Stimulated activated naive CD4-positive, alpha-beta T cell (primary cell): ENCODE results near the gene B4GALNT2.

ENCODE experiments used
- DNase-seq, 6 experiments: peaks; one replicate each; lab custom pipeline; 2025; lab: John Stamatoyannopoulos, UW

Gene B4GALNT2

DNA sequence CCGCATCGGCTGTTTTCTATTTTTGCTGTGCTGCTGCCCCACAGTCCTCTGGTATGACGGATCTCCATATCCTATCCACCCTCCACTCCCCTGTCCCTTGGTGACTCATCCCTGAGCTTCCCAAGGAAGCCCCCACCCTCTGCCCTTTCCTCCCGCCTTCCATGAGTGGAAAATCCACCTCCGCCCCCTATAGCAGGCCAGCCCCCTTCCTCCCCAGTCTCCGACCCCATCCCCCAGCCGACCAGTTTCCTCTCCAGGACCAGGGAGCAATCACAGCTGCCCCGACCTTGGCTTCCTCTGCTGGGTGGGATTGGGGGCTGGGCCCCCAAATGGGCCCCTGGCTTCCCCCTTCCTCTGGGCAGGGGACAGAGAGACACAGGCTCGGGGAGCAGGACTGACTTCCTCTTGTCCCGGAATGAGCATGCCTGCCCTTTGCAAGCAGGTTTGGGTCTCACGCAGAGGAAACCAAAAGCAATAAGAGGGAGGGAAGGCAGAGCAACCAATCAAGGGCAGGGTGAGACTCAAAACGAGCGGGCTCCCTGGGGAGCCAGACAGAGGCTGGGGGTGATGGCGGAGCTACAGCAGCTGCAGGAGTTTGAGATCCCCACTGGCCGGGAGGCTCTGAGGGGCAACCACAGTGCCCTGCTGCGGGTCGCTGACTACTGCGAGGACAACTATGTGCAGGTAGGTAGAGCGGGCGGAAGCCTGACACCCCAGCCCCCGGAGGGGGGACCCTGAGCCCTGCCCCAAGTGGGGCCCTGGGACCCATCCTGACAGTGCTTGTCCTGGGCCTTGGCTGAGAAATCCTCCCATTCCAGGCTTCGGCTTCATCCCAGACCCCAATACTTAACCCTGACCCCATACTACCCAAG lies 77.8 kb downstream of the B4GALNT2 start, which contains the start of the genes ABI3 and GNGT2:
Gene ABI3, plus strand, starts transcription at position 550 of the 872 bp plus-strand sequence. Its CDS starts 18 bp downstream, at position 568.
Gene GNGT2, minus strand, starts transcription at position 417 of the 872 bp plus-strand sequence. CDS start 3,152 bp downstream, outside the sequence.
- DNase-seq = peak; percentile 34 to 68 (median 51)

DNA sequence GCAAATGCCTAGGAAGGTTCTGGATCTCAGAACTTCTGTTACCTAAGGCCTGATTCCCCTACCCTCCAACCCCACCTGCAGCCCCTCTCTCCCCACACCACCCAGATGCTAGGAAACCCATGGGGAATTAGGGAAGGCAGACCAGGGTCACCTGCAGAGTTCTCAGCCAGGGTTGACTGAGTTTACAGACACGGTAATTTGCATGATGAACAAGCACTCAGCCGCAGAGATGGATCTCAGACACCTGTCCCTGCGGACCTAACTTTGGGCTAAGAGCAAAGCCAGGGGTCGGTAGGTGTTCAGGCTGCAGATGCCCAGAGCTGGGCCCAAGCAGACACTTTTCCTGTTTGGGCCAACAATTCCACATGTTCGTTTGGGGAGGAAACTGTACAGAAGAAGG lies 80.8 kb downstream of the B4GALNT2 start:
- no peak for DNase-seq

DNA sequence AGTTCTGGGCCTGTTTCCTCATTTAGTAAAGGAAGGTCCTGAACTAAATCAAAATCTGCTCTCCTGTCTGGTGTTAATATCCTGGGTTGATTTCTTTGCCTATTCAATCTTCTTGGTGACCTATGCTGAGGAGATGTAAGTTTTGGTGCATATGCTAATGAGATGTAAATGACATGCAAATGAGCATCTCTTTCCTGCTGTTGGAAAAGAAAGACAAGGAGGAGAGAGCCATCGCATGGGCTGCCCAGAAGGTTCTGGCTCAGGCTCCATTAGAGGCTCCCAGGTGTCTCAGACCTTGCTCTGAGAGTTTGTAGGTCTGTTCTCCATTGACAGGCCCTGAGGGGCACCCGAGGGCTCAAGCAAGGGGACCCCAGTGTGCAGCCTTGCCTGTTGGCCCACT lies 81.3 kb downstream of the B4GALNT2 start:
- DNase-seq = no peak

DNA sequence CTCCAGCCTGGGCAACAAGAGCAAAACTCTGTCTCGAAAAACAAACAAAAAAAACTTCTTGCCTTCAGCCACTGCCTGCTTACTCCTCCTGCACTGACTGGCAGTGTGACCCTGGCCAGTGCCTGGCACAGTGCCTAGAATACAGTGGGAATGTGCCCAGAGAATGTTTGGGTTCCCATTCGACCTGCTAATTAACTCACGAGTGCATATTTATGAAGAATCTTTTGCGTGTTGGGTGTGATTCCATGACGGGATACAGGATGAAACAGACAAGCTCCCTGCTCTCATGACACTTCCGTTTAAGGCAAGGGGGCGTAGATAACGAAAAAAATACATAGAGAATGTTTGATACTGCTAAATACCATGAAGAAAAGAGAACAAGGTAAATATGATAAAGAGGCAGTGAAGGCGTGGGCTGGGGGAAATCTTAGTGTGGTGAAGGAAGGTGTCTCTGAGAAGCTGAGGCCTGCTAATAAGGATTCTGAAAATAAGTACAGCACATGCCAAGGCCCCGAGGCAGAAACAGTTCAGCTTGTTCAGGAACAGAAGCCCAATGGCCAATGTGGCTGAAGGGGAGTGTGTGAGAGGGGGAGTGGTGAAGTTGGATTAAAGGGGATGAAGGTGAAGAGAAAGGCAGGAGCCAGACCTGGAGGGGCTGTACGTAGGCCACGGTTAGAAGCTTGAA lies 82.2 kb downstream of the B4GALNT2 start:
- peak in 1 of 6 experiments; percentile 7 for DNase-seq

DNA sequence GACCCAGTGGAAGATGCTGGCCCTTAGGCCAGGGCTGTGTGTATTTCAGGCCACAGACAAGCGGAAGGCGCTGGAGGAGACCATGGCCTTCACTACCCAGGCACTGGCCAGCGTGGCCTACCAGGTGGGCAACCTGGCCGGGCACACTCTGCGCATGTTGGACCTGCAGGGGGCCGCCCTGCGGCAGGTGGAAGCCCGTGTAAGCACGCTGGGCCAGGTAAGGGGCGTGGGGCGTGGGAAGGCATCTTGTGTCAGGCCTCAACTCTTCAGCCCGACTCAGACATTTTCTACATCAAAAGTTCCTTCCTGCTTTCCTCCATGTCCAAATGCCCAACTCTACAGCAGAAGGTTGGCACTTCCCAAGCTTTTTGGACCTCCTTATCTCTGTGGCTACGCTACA lies 83.9 kb downstream of the B4GALNT2 start:
- no peak for DNase-seq

DNA sequence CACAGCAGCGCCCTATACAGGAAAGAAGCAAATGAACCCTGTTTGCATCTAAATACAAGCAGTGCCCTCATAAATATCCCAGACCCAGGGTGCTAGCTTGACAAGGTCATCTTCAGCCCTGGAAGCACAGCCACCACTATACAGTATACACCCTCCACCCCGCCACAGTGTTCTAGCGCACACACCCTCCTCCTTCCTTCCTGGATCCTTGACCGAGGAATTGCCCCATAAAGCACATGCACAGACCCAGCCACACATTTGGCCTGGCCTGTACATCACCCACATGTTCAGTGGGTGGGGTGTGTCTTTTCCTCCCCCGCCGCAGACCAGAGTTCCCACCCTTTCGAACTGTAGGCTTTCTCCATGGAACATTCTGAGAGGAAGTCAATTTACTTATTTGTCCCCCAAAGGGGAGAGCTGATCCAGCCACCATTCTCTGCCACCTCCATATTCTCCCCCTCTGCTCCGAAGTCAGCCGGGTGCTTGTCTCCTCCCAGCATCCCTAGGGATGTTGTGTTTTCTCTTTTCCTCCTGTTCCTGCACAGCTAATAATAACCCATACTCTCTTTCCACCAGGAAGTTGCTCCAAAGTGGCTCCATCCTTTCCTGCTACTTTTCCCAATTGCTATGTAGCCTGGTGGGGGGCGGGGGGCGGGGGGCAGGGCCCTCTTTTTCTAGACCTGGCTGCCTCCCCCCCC lies 84.5 kb downstream of the B4GALNT2 start:
- no peak for DNase-seq

DNA sequence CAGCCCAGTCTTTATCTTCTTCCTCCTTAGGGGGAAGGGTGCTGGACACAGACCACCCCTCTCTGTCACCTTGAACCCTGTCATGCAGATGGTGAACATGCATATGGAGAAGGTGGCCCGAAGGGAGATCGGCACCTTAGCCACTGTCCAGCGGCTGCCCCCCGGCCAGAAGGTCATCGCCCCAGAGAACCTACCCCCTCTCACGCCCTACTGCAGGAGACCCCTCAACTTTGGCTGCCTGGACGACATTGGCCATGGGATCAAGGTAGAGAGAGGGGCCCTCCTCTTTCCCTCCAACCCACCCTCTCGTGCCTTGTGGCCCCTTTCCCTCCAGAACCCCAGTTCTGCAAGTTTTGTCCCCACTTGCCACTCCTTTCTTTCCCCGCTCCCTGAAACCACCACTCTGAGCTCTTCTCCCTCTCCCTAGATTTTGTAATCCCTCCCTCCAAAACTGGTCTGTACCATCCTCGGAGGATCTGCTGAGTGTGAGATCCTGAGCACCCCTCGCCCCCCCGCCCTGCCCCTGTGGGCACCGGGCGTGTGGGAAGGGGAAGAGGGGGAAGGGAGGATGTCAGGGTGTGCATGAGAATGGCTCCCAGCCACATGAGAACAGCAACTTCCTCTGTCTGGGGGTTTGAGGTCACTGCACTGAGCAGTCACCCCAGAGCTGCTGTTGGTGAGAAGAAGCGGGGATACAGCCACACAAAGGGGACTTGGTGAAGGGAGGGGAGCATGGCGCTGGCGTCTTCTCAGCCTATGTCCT lies 85.3 kb downstream of the B4GALNT2 start:
- peak; percentile 47 to 82 (median 62) for DNase-seq

DNA sequence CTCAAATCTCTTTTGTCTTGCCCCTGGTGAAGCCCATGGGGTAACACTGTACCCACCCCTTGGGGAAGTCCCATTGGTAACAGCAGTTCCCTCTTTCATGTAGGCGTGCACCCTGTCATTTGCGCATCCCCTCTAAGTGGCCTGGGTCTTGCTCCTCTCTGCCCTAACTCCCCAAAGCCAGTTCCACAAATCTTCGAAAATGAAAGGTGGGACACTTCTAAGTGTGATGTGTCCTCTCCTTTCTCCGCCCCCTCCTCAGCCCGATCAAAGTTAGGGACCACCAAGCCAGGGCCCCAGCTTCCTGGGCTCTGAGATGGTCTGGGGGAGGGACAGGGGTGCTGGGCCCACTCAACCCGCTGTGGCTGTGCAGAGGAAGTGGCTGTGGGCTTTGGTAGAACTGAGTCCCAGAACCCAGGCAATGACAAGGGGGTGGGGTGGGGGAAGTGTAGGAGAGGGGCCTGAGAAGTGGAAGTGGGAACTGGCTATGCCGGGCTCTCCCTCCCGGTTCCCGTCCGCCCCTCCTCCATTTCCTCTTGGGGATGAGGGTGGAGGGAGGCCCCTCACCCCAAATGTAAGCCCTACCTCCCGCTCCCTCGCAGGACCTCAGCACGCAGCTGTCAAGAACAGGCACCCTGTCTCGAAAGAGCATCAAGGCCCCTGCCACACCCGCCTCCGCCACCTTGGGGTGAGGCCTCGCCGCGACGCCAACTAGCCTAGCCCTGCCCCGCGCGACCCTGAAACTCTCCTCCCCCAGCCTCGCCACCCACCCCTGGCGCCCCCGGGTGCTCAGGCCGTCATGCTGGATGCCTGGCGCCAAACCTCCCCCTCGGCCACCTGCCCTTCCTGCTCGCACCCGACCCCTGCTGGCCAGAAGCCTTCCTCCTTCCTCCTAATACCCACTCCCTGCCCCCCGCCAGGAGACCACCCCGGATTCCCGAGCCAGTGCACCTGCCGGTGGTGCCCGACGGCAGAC lies 86.7 kb downstream of the B4GALNT2 start:
- peak in 5 of 6 experiments; percentile 12 to 33 (median 16) for DNase-seq

DNA sequence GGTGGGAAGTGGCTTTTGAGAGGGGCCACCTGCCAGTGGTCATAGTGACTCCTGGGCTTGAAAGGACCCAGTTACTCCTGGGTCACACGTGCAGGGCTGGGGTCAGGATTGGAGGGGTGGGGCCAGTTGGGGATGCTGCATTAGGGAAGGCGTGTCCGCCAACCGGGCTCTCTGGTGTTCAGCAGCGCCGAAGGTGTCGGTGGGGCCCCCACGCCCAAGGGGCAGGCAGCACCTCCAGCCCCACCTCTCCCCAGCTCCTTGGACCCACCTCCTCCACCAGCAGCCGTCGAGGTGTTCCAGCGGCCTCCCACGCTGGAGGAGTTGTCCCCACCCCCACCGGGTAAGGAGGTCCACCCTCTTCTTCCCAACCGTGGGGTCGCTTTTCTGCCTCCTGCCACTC lies 87.4 kb downstream of the B4GALNT2 start:
- DNase-seq = no peak

DNA sequence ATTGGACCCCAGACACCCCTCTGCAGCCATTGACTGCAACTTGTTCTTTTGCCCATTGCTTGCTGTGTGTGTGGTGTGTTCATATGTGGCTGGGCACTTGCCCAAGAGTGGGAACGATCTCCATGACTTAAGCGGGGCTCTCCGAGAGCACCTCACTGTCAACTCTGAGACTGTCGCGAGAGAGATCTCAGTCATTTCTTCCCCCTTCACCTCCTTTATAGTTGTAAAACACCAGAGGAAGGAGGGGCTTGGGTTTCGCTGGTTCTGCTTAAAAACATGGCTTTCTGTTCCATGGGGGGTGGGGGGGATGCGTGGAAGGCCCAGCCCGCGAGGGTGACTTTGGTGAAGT lies 90.6 kb downstream of the B4GALNT2 start:
- no peak for DNase-seq

DNA sequence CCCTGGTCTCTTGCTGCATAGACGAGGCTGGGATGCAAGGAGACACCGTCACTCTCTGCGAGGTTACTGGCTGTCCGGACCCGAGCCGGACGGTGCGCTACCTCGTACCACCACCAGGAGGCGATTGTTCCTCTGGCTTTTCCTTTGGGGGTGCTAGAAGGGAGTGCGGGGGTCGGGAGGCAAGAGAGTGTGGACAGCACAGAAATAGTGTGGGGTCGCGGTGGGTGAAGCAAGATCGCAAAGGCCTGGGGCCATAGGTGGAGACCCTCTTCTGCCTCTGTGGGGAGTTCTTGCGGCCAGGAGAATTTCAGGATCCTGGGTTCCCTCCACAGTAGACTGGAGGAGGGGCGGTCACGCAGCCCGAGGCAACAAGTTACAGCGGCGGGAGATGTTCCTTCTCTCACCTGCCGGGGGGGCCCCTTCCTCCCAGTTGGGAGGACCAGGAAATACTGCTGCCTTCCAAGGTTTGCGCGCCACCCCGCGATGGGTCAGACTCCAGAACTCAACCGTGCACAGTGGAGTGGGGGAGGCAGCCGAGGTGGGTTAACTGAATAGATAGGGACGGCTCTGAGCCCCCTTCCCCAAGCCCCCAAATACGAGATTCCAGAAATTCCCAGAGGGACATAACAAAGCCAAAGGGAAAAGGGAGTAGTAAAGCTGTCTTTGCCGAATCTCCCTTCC lies 91.1 kb downstream of the B4GALNT2 start:
- DNase-seq = peak; percentile 7 to 65 (median 44)

DNA sequence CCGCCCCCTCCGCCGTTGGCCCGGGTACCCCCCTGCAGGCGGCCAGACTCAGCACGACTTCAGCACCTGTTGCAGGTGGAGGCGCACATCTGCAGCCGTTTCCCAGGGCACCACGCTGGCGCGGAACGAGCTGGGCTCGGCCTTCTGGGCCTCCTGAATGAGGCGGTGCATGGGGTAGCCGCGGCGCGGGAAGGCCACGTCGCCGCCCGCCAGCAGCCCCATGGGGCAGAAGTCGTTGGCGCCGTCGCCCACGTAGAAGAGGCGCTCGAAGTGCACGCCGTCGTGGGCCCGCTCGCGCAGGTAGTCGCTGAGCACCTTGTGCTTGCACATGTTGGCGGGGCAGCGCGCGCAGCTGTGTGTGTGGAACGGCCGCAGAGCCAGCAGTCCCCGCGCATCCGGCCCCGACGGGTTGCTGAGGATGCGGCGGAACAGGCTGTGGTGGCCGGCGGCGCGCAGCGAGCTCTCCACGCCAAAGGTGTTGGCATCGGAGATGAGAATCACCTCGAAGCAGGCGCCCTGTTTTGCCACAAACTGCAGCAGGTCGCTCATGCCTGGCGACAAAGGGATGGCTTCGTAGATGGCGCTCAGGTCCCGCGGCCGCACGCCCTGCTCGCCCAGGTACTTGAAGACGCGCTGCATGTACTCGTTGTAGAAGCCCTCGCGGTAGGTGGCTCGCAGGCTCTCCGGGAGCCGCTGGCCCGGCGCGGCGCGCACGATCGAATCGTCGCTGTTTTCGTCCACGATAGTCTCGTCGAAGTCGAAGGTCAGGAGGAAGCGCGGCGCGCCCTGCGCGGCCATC lies 91.8 kb downstream of the B4GALNT2 start:
- peak; percentile 23 to 65 (median 44) for DNase-seq

DNA sequence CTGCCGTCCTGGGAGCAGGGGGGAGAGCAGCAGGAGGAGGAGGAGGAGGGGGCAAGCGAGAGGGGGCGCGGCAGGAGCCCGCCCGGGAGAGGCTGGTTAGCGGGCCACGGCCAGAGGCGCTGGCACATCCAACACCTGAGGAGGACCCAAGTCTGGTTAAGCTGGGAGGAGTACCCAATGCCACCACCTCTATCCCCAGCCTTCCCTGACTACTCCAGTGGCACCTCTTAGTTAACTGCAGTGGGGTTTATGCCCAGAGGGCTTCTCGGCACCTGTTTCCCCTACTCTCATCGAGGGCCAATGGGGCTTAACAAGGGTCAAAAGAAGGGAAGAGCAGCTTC lies 92.4 kb downstream of the B4GALNT2 start:
- no peak for DNase-seq

DNA sequence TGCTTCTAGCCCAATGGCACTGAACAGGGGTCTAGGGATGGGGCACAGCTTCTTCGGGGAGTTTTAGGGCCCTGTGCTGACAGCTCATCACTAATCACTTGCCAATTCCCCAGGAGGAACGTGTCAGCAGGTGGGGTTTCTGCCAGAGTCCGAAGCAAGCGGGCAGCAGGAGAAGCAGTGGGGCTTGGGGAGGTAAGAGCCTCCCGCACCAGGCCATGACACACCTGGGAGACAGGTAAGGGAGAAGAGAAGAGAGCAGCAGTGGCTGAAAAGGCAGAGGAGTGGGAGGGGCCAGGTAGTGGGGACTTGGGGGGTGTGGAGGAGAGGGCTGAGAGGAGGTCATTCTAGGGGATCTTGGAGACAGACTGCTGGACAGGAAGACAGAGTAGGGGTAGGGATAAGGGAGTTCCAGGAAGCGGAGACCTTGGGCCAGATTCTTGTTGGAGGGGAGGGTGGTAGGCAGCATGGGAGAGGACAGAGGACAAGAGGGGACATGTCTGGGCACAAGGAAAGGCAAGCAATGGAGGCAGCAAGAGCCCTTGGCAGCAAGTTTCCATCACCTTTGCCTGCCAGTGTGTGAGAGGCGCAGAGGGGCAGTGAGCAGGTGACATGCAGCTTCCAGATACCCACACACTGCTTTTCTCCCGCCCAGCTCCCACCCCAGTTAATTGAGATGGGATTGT lies 93.1 kb downstream of the B4GALNT2 start:
- no peak for DNase-seq
